Measurements from ENCODE around the gene DCTN4. TPM values are rescaled to one million over a fixed set of nuclear protein-coding genes. Genes with fewer than 3 reads are reported as not detected.
"Not testable (repeated sequence)": the region's sequence is repeated elsewhere in the genome, so short reads cannot be mapped to it uniquely, and the experiment has no call there.

Gene DCTN4
- total RNA-seq, 4 donors from 2014 or later = 49.8 to 78.6 (median 55.2) TPM

- no peak for ATAC-seq
- 47 to 61% methylated on average over 3 of the region's 3 CpGs for WGBS, 2 donors (ENCODE audit: low coverage in 1 of 2)
- Histone ChIP-seq H3K27ac (no peak overlapping the region), H3K4me1 (peaks cover 0 to 41% (median 5%) of the 10 kb centered on the region in 3 donors), H3K27me3 (no peaks in the 10 kb centered on the region), H3K4me3 (no peak overlapping the region), H3K36me3 (peaks cover 9 to 57% of the 10 kb centered on the region in 2 donors), H3K9me3 (no peaks in the 10 kb centered on the region)
- TF ChIP-seq EP300 (IDR thresholded peaks at IDR 0.05) = no peak
- TF ChIP-seq POLR2AphosphoS5 (IDR thresholded peaks at IDR 0.05) = no peak
- no peak for TF ChIP-seq CTCF (IDR thresholded peaks at IDR 0.05)
- no peak for TF ChIP-seq POLR2A (IDR thresholded peaks at IDR 0.05)
Measured at GRCh38 chr5:150751096-150751891, 7.5 kb downstream of the DCTN4 start.

GRCh38 chr5:150750469-150750868 is 8.3 kb downstream of the DCTN4 start:
- no peak for ATAC-seq
- WGBS, 2 donors (ENCODE audit: low coverage in 1 of 2) = 61 to 73% methylated on average over 2 of the region's 2 CpGs
- Histone ChIP-seq H3K36me3 (peaks cover 9 to 50% of the 10 kb centered on the region in 2 donors), H3K9me3 (no peaks in the 10 kb centered on the region), H3K4me1 (peaks cover 0 to 36% (median 5%) of the 10 kb centered on the region in 3 donors), H3K27ac (no peak overlapping the region), H3K4me3 (no peak overlapping the region), H3K27me3 (no peaks in the 10 kb centered on the region)
- TF ChIP-seq EP300 (IDR thresholded peaks at IDR 0.05) = no peak
- TF ChIP-seq POLR2AphosphoS5 (IDR thresholded peaks at IDR 0.05) = no peak
- no peak for TF ChIP-seq CTCF (IDR thresholded peaks at IDR 0.05)
- no peak for TF ChIP-seq POLR2A (IDR thresholded peaks at IDR 0.05)

- peaks cover 0 to 30% of the 10 kb centered on the region in 2 donors for H3K36me3 ChIP-seq
- H3K4me3 ChIP-seq, ATAC-seq, H3K9me3 ChIP-seq, H3K27ac ChIP-seq, H3K27me3 ChIP-seq, H3K4me1 ChIP-seq: not testable (repeated sequence)
- 100% methylated on average over 1 to 4 of the region's 9 CpGs for whole genome bisulfite sequencing, 2 donors (ENCODE audit: low coverage in 1 of 2)
Measured at GRCh38 chr5:150743142-150743488, 15.7 kb downstream of the DCTN4 start.

- H3K36me3 ChIP-seq = peaks cover 0 to 30% of the 10 kb centered on the region in 2 donors
- H3K27ac ChIP-seq, H3K4me1 ChIP-seq, H3K4me3 ChIP-seq, H3K27me3 ChIP-seq, ATAC-seq, H3K9me3 ChIP-seq: not testable (repeated sequence)
- WGBS, 2 donors (ENCODE audit: low coverage in 1 of 2) = 92 to 95% methylated on average over 6 to 17 of the region's 18 CpGs
Measured at GRCh38 chr5:150742455-150743141, 16.2 kb downstream of the DCTN4 start.

- ATAC-seq = no peak
- Histone ChIP-seq H3K9me3 (no peaks in the 10 kb centered on the region), H3K4me1 (no peaks in the 10 kb centered on the region), H3K36me3 (peaks cover 0 to 32% of the 10 kb centered on the region in 2 donors), H3K27me3 (no peaks in the 10 kb centered on the region), H3K4me3 (no peak overlapping the region), H3K27ac (no peak overlapping the region)
- TF ChIP-seq CTCF (IDR thresholded peaks at IDR 0.05) = no peak
- no peak for TF ChIP-seq POLR2A (IDR thresholded peaks at IDR 0.05)
- no peak for TF ChIP-seq EP300 (IDR thresholded peaks at IDR 0.05)
- TF ChIP-seq POLR2AphosphoS5 (IDR thresholded peaks at IDR 0.05) = no peak
Measured at GRCh38 chr5:150740992-150741391, 17.8 kb downstream of the DCTN4 start.

- WGBS, 2 donors (ENCODE audit: low coverage in 1 of 2) = 72 to 94% methylated on average over 6 of the region's 7 CpGs
- Histone ChIP-seq H3K27me3 (no peaks in the 10 kb centered on the region), H3K27ac (no peak overlapping the region), H3K4me3 (no peak overlapping the region), H3K9me3 (no peaks in the 10 kb centered on the region), H3K36me3 (peaks cover 0 to 49% of the 10 kb centered on the region in 2 donors), H3K4me1 (no peaks in the 10 kb centered on the region)
- no peak for ATAC-seq
- no peak for TF ChIP-seq CTCF (IDR thresholded peaks at IDR 0.05)
- no peak for TF ChIP-seq POLR2AphosphoS5 (IDR thresholded peaks at IDR 0.05)
- no peak for TF ChIP-seq EP300 (IDR thresholded peaks at IDR 0.05)
- TF ChIP-seq POLR2A (IDR thresholded peaks at IDR 0.05) = no peak
Measured at GRCh38 chr5:150738862-150739261, 20.0 kb downstream of the DCTN4 start.

Measured in gastroesophageal sphincter (tissue), 4 donors.